ENCODE data around the gene TXN2.
"Not testable (repeated sequence)": the region's sequence is repeated elsewhere in the genome, so short reads cannot be mapped to it uniquely, and the experiment has no call there.

Gene TXN2, protein sequence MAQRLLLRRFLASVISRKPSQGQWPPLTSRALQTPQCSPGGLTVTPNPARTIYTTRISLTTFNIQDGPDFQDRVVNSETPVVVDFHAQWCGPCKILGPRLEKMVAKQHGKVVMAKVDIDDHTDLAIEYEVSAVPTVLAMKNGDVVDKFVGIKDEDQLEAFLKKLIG

DNA sequence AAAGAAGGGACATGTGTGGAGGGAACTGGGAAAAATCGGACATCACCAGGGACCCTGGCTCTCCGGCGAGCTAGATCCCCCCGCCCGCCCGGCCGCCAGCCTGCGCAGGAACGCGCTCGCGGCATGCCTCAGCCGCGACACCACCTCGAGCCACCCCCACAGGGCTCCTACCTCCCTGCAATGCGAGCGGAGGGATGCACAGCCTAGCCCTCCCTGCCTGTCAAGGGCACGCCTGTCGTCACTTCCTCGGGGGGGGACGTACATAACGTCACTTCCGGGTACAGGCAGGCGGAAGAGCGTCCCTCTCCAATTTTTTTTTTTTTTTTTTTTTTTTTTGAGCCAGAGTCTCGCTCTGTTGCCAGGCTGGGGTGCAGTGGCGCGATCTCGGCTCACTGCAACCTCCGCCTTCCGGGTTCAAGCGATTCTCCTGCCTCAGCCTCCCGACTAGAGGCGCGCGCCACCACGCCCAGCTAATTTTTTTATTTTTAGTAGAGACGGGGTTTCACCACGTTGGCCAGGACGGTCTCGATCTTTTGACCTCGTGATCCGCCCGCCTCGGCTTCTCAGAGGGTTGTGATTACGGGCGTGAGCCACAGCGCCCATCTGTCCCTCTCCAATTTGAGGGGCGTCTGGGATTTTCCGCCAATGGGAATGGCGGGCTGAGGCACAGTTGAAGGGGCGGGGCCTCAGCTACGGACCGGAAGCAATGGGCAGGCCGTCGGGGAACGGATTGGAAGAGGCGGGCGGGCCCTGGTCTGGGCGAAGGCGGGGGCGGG lies at the start of gene TXN2:
TXN2 (minus strand) TSS at position 248 of the 776 bp plus-strand sequence. CDS start 803 bp downstream, outside the sequence.
- DNase-seq: peak; percentile 96

DNA sequence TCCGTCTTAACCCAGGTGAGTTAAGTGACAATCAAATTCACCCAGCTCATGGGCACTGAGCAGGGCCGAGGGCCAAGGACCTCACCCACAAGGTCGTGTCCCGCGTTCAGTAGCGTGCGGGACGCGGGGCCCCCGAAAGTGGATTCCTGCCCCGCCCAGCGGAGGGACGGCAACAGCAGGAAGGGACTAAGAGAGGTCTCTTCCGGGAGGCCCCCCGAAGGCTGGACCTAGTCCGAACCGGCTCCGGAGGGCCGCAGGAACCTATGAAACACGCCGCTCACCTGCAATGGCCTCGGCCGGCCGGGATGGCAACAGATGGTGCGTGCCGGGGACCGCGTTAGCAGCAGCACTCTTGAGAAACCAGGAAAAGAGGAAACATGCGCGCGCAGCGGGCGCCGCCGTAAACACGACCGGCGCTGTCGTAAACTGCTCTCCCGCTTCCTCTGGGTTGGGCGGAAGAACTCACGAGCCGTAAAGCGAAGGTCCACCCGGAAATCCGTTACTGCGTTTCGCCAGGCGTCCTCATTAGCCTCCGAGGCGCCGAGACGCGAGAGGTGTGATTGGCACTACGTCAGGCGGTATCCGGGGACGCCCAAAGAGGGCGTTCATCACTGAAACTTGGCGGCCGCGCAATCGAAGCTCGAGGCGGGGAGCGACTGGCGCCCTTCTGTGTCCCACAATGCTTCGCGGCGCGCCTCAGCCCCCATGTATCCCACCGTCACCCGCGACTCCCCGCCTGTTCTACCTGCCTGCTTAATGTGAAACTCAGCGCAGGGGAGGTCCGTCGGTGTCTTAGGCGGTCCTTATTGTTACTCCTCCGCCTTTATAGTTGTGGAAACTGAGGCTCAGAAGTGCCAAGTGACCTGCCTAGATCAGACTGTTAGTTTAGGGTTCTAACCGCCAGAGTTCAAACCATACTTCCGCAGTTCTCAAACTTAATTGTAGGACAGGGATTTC lies 47.6 kb upstream of the TXN2 start, which contains the start of gene EIF3D:
EIF3D (minus strand) TSS at position 372 of the 957 bp plus-strand sequence. CDS start 3,045 bp downstream, outside the sequence.
- peak; percentile 100 for DNase-seq

DNA sequence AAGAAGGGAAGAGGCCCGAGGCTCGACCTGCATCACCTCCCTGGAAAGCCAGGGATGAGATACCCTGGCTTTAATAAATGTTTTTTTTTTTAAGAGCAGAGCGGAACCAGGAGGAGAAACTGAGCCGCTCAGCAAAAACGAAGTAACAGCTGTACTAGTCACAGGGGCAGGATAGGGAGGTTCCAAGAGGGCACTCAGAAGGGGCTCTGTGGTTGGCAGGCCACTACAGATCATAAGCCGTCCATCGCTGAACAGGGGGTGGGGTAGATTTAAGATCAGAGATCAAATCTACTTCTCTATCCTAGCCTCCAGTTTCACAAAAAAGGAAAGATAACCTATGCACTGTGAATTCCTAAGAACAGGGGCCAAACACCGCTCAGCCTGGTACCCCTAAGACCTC lies 46.9 kb upstream of the TXN2 start:
- no peak for DNase-seq

DNA sequence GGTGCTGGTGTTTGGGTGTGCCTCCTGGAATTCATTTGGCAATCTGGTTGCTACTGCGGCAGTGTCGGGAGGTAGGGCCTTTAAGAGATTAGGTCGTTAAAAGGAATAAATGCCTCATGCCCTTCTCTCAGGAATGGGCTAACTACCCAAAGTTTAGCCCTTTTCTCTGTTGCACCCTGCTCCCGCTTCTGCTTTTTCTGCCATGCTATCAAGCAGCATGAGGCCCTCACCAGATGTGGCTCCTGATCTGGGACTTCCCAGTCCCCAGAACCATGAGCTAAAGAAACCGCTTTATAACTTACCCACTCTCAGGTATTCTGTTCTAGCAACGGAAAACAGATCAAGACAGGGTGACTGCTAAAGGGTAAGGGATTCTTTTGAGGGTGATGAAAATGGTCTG lies 41.2 kb upstream of the TXN2 start:
- DNase-seq: no peak

DNA sequence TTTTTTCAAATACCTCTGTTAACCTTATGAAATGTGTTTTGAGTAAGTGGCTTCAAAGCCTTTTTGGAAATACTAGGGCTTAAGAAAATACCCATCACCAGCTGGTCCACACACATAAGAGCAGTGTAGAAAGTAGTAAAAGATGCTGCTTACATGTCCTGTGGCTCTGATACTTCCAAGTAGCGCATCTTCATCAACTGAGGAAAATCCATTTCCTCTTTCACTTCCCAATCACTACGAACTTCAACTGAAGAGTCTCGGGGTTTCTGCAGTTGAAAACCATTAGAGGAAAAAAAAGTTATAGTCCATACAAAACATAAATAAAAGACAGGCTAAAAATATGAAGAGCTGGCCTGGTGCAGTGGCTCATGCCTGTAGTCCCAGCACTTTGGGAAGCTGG lies 39.0 kb upstream of the TXN2 start:
- no peak for DNase-seq

DNA sequence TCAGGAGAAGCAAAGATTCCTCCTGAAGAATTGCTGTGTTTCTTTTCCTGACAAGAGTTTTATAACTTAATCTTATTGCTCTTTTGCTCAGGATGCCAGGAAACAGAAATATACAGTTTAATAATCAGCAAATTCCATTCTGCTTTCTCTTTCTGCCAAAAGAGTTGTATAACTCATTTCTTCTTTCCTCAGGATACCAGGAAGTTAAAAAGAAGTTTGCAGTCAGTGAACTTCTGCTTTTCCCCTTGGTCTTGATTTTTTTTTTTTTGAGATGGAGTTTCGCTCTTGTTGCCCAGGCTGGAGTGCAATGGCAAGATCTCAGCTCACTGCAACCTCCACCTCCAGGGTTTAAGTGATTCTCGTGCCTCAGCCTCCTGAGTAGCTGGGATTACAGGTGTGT lies 38.5 kb upstream of the TXN2 start:
- DNase-seq: not testable (repeated sequence)

DNA sequence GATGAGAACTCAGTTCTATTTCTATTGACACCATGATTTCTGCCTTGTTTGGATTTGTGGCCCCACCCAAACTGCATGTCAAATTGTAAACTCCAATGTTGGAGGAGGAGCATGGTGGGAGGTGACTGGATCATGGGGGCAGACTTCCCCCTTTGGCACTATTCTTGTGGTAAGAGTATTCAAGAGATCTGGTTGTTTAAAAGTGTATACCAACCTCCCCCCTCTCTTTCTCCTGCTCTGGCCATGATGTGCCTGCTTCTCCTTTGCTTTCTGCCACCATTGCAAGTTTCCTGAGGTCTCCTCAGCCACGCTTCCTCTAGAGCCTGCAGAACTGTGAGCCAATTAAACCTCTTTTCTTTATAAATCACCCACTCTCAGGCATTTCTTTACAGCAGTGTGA lies 33.3 kb upstream of the TXN2 start:
- no peak for DNase-seq

DNA sequence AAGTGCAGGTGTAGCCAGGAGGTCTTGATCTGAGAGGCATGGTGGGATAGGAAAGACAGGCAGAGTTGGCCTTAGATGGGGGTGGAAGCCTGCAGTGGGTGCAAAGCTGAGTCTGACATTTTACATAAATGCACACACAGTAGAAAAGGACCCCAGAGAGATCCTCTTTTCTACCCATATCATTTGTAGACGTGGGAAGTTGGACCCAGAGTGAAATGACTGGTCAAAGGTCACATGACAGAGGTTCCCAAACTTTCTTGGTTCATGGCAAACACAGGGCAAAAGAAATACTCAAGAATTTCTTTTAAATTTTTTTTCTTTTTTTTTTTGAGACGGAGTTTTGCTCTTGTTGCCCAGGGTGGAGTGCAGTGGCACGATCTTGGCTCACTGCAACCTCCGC lies 31.6 kb upstream of the TXN2 start:
- DNase-seq: no peak

DNA sequence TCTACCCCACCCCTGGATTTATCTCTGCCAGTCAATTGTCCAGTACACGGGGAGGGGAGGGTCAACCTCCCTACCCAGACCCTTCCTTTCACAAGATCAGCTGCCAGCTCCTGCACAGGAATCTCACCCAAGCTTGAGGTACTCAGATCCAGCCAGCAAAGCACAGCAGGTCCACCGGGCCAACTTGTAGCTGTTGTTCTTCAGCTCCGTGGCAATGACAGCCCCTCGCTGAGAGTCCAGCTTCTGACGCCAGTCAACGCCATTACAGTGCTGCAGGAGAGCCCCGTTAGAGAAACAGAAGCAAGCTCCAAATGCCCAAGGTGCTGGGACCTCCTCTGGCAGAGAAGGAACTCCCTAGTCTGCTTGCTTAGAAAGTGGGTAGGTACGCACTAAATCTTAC lies 30.9 kb upstream of the TXN2 start:
- no peak for DNase-seq

DNA sequence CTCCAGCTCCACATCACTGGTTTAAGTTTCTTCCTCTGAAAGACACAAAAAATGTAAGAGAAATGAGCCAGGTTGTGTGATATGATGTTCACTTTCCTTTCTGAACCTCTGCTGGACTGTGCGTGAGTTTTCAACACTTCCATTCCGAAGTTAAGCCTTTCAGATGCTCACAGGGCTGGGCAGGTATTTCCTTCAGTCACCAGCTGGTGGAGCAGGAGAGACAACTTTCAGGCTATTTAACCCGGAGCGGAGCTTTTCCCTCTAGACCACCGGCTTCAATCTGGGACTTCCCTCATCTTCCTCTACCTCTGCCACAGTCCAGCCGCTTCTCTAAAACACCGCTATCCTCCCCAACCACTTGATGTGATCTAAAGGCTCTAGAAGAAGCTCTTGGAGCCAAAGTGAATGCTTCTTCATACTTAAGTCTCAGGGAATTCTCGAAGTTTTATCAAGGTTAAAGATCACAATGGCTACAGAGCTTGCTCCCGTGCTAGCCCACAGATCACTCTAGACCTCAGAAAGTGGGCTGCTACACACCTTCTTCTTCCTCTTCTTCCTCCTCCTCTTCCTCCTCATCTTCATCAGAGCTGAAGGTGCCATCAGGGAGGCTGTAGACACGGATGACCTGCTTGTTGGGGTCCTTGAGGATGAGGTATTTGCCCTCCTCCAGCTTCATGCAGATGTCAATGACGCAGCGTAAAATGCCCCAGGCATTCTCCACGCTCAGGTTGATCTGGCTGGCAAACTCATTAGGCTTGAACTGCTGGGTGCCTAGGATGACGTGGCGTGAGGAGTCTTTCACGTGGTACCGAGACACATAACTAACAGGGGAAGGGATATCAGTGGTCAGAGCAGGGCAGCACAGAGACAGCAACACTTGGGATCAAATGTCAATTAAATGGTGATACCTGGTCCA lies 29.8 kb upstream of the TXN2 start:
- peak; percentile 14 for DNase-seq

DNA sequence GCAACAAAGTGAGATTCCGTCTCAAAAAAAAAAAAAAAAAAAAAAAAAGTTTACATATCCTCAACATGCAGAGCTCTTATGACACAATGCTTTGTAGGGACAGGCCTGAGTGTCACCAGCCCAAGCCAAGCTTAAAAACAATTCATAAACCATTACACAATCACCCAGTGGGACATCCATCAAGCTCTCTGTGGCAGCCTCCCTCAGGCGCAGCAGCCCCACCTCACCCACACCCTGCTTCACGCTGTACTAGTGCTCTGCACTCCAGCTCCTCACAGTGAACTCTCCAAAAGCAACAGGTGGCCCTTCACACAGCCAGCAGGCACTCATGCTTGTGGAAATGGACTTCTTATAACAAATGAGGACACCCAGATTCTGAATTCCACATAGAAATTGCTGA lies 28.9 kb upstream of the TXN2 start:
- DNase-seq: no peak

DNA sequence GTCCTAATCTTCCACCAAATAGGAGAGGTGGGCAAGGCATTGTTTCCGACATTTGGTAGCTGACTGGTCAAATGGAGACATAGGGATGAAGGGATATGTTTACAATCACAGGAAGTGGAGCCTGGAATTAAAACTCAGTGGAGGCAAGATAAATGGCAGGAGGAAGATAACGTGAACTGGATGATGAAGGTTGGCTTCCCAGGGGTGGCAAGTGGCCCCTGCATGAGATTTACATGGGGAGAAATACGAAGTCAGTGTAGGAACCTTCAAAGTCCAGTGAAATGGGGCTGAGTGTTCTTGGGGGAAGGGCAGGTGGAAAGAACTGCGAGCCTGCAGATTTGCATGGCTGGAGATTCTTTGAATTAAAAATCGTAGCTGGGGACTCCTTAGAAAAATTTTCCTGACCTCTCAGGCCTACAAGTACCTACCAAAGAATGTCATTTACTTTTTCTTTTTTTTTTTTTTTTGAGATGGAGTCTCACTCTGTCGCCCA lies 26.1 kb upstream of the TXN2 start:
- DNase-seq: no peak

DNA sequence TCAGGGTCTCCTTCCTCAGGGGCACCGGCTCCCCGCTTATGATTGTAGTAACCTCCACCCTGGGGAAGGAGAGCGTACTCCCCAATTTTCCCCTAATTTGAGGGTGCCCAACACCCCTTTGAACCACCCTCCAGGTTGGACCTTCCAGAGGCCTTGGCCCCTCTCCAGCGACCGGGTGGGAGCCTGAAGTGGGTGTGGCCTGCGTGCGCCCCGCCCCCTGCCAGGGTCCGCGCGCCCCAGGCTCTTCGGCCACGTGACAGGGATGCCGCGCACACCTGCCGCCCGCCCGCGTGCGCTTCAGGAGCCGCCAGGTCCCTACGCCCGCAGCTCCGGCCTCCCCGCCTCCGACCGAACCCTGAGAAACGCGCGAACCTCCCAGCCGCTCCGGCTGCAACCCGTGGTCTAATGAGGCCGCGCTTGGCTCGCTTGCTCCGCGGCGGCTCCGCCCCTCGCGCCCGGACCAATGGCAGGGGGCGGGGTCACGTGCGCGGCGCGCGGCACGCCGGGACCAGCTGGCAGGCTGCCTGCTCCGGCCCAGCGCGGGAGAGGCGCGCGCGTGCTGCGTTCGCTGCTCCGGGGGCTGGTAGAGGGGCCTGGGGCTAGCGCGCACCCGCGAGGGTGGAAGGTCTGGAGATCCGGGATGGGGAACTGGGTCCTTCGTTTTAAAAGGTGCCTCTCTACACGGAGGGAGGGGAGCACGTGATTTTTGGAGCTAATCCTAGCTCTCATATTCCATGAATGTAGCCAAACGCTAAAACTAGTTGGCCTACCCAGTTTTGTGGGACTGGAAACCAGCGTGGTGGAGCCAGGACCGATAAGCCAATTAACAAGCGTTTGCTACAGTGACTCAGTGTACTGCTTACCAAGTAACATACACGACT lies 25.4 kb upstream of the TXN2 start, which contains the start of gene FOXRED2:
FOXRED2 (minus strand) TSS at position 404 of the 881 bp plus-strand sequence. CDS start 618 bp downstream, outside the sequence.
- DNase-seq: peak; percentile 92

DNA sequence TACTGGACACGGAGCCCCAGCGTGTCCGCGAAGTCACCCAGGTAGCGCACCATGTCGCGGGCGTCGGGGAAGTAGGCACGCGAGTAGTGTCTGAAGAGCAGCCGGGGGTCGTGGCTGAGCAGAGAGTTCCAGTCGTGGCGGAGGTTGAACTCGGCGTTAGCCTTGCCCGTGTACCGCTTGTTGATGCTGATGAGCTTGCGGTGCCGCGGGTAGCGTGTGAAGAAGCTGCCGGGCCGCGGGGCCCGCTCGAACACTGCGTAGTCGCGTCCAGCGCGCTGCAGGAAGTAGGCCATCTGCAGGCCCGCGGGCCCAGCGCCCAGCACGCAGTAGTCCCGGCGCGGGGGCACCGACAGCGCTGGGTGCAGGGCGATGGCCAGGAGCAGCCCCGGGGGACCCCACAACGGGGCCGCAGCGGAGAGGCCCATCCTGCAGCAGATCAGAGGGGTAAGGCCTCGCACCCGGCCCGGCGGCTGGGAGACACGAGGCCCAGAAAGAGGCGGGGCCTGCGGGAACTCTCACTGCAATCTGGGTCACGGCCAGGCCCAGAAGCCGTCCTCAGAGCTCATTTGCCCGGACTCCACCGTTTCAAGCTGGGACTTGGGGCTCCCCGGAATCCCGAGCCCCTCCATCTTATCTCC lies 24.7 kb upstream of the TXN2 start:
- no peak for DNase-seq

DNA sequence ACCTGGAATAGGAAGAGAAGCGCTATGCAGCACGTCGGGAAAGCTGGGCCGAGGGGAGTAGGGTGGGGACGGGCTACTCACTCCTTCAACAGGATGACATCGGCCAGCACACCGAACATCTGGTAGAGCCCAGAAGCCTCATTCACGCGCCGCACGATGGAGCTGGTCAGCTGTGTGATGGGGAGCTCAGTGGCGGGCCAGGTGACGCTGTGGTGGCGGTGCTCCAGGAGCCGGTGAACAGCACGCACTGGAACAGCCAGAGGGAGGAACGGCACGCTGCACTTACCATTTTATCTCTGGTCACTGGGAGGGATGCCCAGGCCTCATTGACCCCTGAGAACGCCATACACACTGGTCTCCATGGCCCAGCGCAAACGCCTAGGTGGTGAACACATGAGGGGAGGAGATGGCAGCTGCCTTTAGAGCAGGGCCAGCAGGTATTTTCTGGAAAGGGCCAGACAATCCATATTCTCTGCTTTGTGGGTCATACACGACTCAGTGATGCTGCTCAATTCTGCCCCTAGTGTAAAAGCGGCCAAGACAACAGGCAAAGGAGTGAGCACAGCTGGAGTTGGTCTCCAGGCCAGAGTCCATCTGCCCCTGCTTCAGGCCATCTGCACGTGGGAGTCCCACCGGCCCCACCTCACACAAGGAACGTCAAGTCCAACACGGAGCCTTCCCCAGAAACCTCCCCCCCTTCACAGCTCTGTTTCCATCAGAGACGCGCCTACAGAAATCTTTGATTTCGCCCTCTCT lies 16.6 kb upstream of the TXN2 start:
- no peak for DNase-seq

DNA sequence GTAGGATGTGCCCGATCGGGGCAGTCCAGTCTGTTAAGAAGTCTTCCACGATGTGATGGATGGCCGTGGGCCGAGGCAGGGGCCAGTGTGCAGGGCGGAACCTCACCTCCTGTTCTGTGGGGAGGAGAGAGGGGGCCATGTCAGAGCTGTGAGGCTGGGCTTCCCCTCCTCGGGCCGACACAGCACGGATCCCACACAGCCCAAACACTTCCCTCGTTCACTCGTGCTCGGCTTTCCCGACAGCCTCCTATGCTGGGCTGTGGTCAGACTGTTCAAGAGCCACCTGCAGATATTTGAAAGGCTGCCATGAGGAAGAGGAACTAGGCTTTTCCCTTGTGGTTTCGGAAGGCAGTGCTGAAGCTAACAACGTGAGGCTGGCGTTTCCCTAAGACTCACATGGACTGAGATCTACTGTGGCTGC lies 12.3 kb upstream of the TXN2 start:
- no peak for DNase-seq

DNA sequence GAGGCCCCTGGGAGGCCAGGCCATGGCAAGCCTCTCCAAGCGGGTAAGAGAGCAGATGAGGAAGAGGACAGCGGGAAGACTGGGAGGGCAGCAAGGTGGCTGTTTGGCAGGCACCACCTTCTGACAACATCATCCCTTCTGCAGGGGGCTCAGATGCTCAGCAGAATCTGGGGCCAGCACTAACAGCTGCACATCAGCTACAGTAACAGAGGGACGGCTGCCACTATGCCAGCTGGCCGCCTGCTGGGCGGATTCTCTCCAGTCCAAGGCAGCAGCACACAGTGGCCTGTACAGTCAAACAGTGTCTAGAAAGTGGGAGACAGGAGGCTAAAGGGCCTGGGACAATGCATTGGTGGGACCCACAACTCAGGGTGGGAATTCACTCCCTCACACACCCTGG lies 10.7 kb upstream of the TXN2 start:
- DNase-seq: no peak

DNA sequence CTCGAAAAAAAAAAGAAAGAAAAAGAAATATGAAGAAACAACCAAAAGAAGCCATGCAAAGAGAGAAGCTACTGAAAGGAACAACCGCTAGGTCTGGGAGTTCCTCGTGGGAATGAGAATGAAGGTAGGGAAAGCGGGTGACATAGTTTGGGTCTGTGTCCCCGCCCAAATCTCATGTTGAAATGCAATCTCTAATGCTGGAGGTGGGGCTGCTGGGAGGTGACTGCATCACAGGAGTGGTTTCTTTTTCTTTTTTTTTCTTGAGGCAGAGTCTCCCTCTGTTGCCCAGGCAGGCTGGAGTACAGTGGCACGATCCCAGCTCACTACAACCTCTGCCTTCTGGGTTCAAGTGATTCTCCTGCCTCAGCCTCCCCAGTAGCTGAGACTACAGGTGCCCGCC lies 9.7 kb upstream of the TXN2 start:
- DNase-seq: no peak

DNA sequence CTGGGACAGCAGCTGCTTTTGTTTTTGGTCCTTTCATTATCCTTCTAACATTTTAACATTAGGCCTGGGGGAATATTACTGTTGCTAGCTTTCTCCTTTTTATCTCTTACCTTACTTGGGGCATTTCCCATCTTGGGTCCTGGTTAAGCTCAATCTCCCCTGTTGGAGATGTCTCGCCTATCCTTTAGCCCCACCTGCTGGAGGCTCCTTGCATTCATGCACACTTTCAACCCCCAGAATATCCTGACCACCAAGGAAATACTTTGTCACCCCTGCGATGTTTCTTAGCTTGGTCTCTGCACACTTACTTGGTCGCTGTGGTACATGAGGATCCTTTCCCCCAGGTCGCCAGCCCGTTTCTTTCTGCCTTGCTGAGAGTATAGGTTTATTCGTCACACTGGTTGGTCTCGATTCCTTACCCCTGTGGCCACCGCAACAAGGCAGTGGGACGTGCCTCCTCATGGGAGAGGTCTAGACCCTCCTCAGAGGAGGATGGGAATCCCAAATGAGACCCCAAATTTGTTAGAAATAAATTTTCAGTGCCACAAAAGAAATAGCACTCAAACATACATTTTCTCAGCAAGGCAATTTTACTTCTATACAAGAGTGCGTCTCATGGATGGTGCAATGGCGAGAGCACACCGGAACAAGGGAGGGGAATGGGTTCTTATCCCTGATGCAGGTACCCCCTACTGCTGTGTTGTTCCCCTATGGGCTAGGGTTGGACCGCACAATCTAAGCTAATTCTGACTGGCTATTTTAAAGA lies 5.4 kb upstream of the TXN2 start:
- DNase-seq: peak; percentile 15

All from COR-L47 (cell line).